Lung (tissue), 12 donors: ENCODE data around the gene SLC25A17. TPM values are rescaled to one million over a fixed set of nuclear protein-coding genes. Genes with fewer than 3 reads are reported as not detected.

Source experiments
- ATAC-seq: fragments of 200-7000 bp; cut with Tn5 transposase; one replicate; pipeline ENCODE4 v1.9.1; 2020; ENCODE audit warnings: moderate number of reproducible peaks; ENCODE audit not compliant: insufficient read depth, low FRiP score
- DNase-seq, 3 donors: peaks; one replicate each; pipeline ENCODE4 v3.0.0-alpha.2; 2013 to 2017
- H3K27ac ChIP-seq, 2 donors: one replicate each; pipeline ENCODE4 v1.5.1; 2013; ENCODE audit warnings: mild to moderate bottlenecking in 2 of 2, moderate library complexity in 2 of 2, control low read depth in 1 of 2, inconsistent platforms in 1 of 2, low read depth in 1 of 2, low read length in 1 of 2
- H3K27me3 ChIP-seq, 3 donors: one replicate each; pipeline ENCODE4 v1.5.1; 2013; ENCODE audit warnings: low read length in 2 of 3; ENCODE audit not compliant: control insufficient read depth in 3 of 3, insufficient read depth in 3 of 3
- H3K36me3 ChIP-seq, 4 donors: one replicate each; pipeline ENCODE4 v1.5.1; 2013; ENCODE audit warnings: low read length in 4 of 4, mild to moderate bottlenecking in 1 of 4, moderate library complexity in 1 of 4; ENCODE audit not compliant: control insufficient read depth in 4 of 4, insufficient read depth in 4 of 4
- H3K4me1 ChIP-seq, 5 donors: one replicate each; pipeline ENCODE4 v1.5.1; 2013; ENCODE audit warnings: low read length in 5 of 5, mild to moderate bottlenecking in 2 of 5, moderate library complexity in 1 of 5; ENCODE audit not compliant: control insufficient read depth in 5 of 5, insufficient read depth in 5 of 5
- H3K4me3 ChIP-seq: one replicate; pipeline ENCODE4 v1.5.1; 2013; ENCODE audit warnings: mild to moderate bottlenecking, control low read depth, moderate library complexity
- H3K9ac ChIP-seq, 2 donors: one replicate each; pipeline ENCODE4 v1.5.1; 2013; ENCODE audit warnings: low read length in 2 of 2, control low read depth in 1 of 2; ENCODE audit not compliant: insufficient read depth in 1 of 2
- H3K9me3 ChIP-seq, 4 donors: one replicate each; pipeline ENCODE4 v1.5.1; 2013; ENCODE audit warnings: low read length in 3 of 4, mild to moderate bottlenecking in 1 of 4, moderate library complexity in 1 of 4; ENCODE audit not compliant: control insufficient read depth in 4 of 4, insufficient read depth in 3 of 4
- WGBS, 2 donors: extraction: QIAGEN DNeasy Blood & Tissue Kit; methylation state at CpG; one replicate each; pipeline ENCODE4 v1.1.7; 2013; 5-methylcytosine and 5-hydroxymethylcytosine counted together
- polyA plus RNA-seq, 2 donors: library from polyadenylated mRNA; stranded (reverse); fragments of 200-250 nt; gene quantifications; one replicate each; pipeline ENCODE4 v1.2.1, GENCODE V29; 2013
- total RNA-seq, 2 donors: library from RNA; depleted of rRNA in 1 of 2; stranded (reverse); fragments of >200 nt in 1 of 2; gene quantifications; one replicate each; pipeline ENCODE4 v1.2.1, GENCODE V29; 2014 to 2021
- TF ChIP-seq, protein P1 (sequence below): IDR thresholded peaks from 2 replicates; pipeline ENCODE4 v1.5.1; 2012; ENCODE audit warnings: mild to moderate bottlenecking; ENCODE audit errors: control extremely low read depth, extremely low read depth
- donor health status: control.
- donor health status: control.
- donor health status: Bipolar disorder and iron deficiency.
- donor health status: healthy.
- donor health status: DM: yes; HTN: yes; CAD: no.

The SLC25A17 gene
- total and polyA plus RNA-seq, 4 donors = 13.7 to 17.4 (median 15.5) TPM

- ATAC-seq (no peak), DNase-seq (no peak)
- H3K27ac ChIP-seq = no peak overlapping the region
- peaks cover 0 to 25% (median 11%) of the 10 kb centered on the region in 4 donors for H3K36me3 ChIP-seq
- H3K4me1 ChIP-seq = no peaks in the 10 kb centered on the region
- no peaks in the 10 kb centered on the region for H3K27me3 ChIP-seq
- TF ChIP-seq, protein P1, sequence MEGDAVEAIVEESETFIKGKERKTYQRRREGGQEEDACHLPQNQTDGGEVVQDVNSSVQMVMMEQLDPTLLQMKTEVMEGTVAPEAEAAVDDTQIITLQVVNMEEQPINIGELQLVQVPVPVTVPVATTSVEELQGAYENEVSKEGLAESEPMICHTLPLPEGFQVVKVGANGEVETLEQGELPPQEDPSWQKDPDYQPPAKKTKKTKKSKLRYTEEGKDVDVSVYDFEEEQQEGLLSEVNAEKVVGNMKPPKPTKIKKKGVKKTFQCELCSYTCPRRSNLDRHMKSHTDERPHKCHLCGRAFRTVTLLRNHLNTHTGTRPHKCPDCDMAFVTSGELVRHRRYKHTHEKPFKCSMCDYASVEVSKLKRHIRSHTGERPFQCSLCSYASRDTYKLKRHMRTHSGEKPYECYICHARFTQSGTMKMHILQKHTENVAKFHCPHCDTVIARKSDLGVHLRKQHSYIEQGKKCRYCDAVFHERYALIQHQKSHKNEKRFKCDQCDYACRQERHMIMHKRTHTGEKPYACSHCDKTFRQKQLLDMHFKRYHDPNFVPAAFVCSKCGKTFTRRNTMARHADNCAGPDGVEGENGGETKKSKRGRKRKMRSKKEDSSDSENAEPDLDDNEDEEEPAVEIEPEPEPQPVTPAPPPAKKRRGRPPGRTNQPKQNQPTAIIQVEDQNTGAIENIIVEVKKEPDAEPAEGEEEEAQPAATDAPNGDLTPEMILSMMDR = no peak
- no peak overlapping the region for H3K4me3 ChIP-seq
- no peak overlapping the region for H3K9ac ChIP-seq
- no peaks in the 10 kb centered on the region for H3K9me3 ChIP-seq
- WGBS, 2 donors = 91% methylated on average over 6 of the region's 6 CpGs
These were observed 49.4 kb downstream of the SLC25A17 start for GRCh38 chr22:40769761-40770160.

GRCh38 chr22:40768206-40768605, 50.9 kb downstream of the SLC25A17 start:
- WGBS, 2 donors = 98 to 100% methylated on average over 1 of the region's 1 CpG
- no peaks in the 10 kb centered on the region for H3K9me3 ChIP-seq
- H3K4me1 ChIP-seq = peaks cover 0 to 2% (median 0%) of the 10 kb centered on the region in 5 donors
- DNase-seq (no peak), ATAC-seq (no peak)
- no peak overlapping the region for H3K27ac ChIP-seq
- no peak overlapping the region for H3K4me3 ChIP-seq
- no peaks in the 10 kb centered on the region for H3K27me3 ChIP-seq
- peaks cover 0 to 23% (median 6%) of the 10 kb centered on the region in 4 donors for H3K36me3 ChIP-seq
- TF ChIP-seq, protein P1 = no peak
- H3K9ac ChIP-seq = no peak overlapping the region

DNA sequence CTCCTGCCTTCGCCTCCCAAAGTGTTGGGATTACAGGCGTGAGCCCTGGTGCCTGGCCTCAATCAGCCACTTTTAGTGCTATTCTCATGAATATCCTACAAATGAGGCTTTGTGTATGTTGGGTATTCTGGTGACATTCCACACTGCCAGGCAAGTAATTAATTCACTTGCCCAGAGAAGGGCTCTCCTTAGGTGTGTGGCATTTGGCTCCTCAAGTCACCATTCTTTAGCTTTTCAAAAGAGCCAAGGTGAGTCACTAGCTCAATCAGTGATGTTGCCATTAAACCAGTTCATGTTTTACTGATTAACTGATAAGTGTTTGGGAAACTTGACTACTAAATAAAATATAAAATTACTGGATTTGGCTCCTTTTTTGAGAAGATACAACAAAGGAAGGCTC, 52.2 kb downstream of the SLC25A17 start:
- peaks cover 0 to 12% (median 3%) of the 10 kb centered on the region in 4 donors for H3K36me3 ChIP-seq
- H3K4me3 ChIP-seq = no peak overlapping the region
- 96 to 100% methylated on average over 2 of the region's 2 CpGs for WGBS, 2 donors
- TF ChIP-seq, protein P1 = no peak
- peaks cover 0 to 2% (median 0%) of the 10 kb centered on the region in 5 donors for H3K4me1 ChIP-seq
- H3K9me3 ChIP-seq = no peaks in the 10 kb centered on the region
- ATAC-seq (no peak), DNase-seq (no peak)
- no peak overlapping the region for H3K9ac ChIP-seq
- H3K27ac ChIP-seq = no peak overlapping the region
- H3K27me3 ChIP-seq = no peaks in the 10 kb centered on the region
